Stimulated activated CD8-positive, alpha-beta memory T cell treated with anti-CD3 and anti-CD28 coated beads, Interleukin-7, amount 100 ng/mL, for 24 hours (primary cell): Measurements from ENCODE around the gene BMP2K.
"Not testable (repeated sequence)": the region's sequence is repeated elsewhere in the genome, so short reads cannot be mapped to it uniquely, and the experiment has no call there.

Experiments used
- DNase-seq: peaks from one replicate; pipeline ENCODE4 v3.0.0-alpha.2; 2020; ENCODE audit warnings: low read depth

Gene BMP2K

DNA sequence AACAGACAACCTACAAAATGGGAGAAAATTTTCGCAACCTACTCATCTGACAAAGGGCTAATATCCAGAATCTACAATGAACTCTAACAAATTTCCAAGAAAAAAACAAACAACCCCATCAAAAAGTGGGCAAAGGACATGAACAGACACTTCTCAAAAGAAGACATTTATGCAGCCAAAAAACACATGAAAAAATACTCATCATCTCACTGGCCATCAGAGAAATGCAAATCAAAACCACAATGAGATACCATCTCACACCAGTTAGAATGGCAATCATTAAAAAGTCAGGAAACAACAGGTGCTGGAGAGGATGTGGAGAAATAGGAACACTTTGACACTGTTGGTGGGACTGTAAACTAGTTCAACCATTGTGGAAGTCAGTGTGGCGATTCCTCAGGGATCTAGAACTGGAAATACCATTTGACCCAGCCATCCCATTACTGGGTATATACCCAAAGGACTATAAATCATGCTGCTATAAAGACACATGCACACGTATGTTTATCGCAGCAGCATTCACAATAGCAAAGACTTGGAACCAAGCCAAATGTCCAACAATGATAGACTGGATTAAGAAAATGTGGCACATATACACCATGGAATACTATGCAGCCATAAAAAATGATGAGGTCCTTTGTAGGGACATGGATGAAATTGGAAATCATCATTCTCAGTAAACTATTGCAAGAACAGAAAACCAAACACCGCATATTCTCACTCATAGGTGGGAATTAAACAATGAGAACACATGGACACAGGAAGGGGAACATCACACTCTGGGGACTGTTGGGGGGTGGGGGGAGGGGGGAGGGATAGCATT, 19.7 kb downstream of the BMP2K start:
- not testable (repeated sequence) for DNase-seq

DNA sequence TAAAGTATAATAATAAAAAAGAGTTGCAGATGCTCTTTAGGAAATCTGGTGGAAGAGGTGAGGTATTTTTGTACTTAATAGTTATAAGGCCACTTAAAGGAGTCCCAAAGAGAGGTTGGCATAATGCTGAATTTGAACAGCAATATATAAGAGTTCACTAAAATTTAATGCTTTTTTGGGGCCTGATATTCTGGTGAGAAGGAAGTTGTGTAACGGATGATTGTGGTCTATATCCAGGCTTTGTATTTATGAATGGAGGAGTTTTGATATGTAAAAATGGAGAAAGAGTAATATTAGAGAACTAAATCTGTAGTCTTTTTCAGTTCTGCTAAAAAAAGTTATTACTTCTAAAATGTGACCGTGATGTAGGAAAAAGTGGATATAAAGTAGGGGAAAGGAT, 20.4 kb downstream of the BMP2K start:
- DNase-seq: no peak

DNA sequence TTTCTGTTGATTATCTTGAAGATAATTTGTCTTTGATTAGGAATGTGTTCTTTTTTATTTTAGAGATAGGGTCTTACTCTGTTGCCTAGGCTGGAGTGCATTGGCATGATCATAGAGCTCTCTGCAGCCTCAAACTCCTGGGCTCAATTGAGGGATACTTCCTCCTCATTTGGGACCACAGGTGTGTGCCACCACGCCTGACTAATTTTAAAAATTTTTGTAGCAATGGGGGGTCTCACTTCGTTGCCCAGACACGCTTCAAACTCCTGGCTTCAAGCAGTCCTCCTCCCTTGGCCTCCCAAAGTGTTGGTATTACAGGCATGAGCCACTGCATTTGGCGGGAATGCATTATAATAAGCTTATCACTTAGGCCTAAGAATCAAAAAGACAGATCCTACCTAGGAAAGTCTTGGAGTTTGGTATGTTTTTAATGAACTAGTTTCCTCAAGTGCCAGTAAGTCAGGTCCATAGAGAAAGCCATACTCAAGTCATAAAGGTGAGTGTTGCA, 21.7 kb downstream of the BMP2K start:
- no peak for DNase-seq

- DNase-seq: no peak
Observed at GRCh38 chr4:78799551-78800495, 23.7 kb downstream of the BMP2K start.

DNA sequence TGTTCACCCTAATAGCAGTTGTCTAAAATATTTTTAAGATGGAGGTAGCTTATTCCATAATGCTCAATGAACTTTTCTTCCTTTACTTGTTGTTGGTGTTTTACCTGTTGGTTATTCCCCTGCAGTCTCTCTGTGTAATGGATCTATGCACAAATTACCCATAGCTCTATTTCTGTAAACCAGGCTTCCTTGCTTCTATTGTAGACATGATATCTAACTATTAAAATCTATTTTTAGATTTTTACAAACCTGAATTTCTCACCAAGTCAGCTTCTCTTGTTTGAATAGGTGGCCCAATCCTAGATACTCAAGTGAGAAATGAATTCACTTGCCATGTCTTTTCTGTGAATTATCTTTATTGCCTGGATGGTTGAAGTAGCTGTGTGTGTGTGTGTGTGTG, 24.8 kb downstream of the BMP2K start:
- DNase-seq: no peak

- no peak for DNase-seq
Observed at GRCh38 chr4:78803983-78804382, 27.8 kb downstream of the BMP2K start.

GRCh38 chr4:78806943-78807460, 30.9 kb downstream of the BMP2K start:
- no peak for DNase-seq

- no peak for DNase-seq
Observed at GRCh38 chr4:78809295-78809694, 33.1 kb downstream of the BMP2K start.

DNA sequence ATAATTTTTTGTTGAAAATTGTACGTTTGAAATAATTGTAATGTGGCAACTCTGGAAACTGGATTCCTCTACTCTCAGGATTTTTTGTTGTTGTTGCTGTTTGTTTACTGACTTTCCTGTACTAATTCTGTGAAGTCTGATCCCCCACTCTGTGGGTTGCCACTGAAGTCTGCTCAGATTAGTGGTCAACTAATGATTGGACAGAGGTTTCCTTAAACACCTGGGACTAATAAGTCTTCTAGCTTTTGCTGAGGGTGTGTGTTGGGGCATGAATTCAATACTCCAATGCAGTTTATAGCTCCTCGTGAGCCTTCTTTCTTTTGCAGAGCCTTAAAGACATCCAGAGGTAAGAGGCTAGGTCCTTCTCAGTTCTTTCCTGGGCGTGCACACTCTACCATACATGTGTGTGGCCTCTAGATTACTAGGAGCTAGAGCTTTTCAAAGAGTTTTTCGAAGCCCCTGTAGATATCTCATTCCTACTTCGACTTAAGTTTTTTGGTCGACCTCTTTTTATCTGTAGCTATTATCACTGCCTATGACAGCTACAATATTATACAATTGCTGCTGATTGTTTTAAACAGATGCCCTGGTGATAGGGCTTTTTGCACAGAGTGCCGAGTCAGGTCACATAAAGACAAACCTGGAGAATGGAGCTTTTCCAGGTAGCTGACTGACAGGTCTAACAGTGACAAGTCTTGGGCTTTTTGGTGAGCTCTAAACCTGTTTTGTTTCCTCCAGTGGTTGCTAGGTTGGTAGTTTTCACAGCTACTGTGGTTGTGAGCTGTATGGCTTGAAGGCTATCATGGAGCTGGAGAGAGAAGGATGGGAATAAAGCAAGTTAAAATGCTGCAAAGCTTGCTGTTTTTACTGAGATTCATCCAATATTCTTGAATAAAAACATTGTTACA, 34.0 kb downstream of the BMP2K start:
- DNase-seq: no peak

DNA sequence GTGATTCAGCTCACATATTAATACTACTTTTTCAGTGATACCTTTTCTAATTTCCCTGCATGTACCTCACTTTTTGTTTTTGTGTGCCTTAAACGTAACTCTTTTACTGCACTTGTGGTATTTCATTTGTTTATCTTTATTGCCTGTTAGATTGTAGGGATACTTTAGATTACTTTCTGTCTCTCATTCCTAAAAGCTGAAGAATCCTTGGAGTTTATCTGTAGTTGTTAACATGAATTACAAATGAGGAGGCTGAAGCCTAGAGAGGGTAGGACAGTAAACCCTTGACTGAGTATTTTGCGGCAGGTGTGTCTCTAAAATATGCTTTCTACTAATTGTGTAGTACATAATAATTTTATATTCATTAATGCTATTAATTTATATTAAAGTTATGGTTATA, 34.9 kb downstream of the BMP2K start:
- no peak for DNase-seq

DNA sequence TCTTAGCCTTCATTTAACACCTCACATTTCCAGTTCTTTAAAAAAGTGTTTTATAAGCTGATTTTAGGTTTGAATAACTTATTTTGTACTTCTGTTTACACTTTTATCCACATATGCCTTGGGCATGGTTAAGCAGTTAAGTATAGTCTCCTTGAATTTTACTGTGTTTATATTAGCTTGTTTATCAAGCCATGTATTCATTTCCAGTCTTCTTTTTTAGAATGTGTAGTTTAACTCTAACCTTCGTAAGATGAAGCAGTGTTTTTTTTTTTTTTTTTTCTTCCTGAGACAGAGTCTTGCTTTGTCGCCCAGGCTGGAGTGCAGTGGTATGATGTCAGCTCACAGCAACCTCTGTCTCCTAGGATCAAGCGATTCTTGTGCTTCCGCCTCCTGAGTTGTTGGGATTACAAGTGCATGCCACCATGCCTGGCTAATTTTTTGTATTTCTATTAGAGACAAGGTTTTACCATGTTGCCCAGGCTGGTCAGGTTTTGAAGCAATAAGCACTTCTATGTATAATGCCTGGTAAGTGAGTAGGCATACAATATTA, 42.5 kb downstream of the BMP2K start:
- no peak for DNase-seq

- DNase-seq: no peak
Observed at GRCh38 chr4:78824001-78824400, 47.9 kb downstream of the BMP2K start.

DNA sequence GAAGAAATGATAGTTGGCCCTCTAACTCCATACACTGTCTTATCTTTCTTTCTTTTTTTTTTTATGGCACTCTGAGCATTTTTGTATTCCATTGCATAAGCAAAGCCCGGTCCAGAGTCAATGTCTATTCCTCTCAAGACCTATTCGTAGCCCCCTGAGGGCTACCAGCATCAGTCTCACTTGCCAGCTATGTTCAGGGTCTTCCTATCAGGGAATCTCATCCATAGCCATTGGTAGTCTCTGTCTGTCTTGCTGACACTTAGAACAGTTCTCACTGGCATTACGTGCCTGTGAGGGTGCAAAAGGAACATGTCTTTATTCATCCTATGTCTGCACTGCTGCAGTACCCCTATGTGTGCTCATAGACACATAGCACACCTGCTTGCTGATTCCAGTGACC, 51.0 kb downstream of the BMP2K start:
- no peak for DNase-seq

GRCh38 chr4:78829296-78829695, 53.1 kb downstream of the BMP2K start:
- no peak for DNase-seq

DNA sequence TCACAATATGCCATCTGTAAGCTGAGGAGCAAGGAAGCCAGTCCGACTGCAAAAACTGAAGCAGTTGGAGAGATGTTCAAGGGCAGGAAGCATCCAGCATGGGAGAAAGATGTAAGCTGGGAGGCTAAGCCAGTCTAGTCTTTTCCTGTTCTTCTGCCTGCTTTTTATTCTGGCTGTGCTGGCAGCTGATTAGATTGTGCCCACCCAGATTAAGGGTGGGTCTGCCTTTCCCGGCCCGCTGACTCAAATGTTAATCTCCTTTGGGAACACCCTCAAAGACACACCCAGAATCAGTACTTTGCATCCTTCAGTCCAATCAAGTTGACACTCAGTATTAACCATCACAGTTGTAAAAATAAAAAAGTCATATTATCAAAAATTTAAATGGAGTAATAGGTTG, 63.5 kb downstream of the BMP2K start:
- not testable (repeated sequence) for DNase-seq

- not testable (repeated sequence) for DNase-seq
Observed at GRCh38 chr4:78840286-78840685, 64.1 kb downstream of the BMP2K start.

- DNase-seq: no peak
Observed at GRCh38 chr4:78845472-78845871, 69.3 kb downstream of the BMP2K start.

GRCh38 chr4:78846258-78846657, 70.1 kb downstream of the BMP2K start:
- no peak for DNase-seq

- no peak for DNase-seq
Observed at GRCh38 chr4:78862314-78862737, 86.2 kb downstream of the BMP2K start.

DNA sequence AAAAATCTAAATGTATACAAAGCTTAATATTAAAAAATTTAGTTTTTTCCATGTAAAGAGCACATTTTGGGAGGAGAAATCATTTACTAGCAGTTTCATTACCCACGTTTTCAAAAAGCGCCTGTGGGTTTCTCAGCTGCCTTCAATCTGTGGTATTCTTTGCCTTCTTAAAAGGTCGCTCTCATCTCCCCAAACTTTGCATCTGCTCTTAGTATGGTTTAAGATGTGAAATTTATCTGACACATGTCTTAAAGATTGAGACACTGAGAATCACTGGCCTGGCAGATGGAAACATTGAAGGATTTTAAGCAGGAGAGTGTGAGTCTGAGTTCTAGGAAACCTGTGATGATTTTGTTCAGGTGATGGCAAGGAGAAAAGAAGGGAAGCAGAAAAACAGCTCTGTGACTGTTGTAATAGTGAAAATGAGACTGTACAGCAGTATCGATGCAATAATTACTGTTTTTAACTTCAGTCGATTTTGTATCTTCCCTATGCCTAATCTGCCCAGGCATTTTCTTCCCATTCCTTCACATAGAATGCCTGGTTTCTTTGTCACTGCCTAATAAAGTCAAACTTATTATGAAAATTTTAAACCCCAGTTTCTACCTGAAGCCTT, 87.2 kb downstream of the BMP2K start:
- DNase-seq: no peak

DNA sequence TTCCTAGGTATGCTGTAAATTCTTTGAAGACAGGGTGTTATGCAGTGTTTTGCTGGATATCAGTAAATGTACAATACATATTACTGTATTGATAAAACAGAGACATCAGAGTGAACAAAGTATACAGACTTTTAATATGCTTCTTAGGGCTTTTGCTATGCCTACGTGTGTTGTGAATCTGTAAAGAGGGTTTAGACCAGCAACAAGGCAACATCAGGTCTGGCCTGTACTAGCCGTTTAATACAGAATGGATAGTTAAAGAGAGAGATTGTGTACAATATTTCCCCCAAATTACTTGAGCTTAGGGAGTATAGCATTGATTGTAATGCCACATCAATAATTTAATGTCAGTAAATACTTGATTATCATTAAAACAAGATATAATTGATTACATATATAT, 87.8 kb downstream of the BMP2K start:
- DNase-seq: no peak
